GM18870 (cell line): ENCODE data around the gene SPOCD1.

Experiments used
- ATAC-seq: cut with Tn5 transposase; IDR thresholded peaks from one replicate; pipeline ENCODE4 v1.9.1; 2021; ENCODE audit warnings: moderate library complexity; ENCODE audit not compliant: unreplicated experiment

Gene SPOCD1

DNA sequence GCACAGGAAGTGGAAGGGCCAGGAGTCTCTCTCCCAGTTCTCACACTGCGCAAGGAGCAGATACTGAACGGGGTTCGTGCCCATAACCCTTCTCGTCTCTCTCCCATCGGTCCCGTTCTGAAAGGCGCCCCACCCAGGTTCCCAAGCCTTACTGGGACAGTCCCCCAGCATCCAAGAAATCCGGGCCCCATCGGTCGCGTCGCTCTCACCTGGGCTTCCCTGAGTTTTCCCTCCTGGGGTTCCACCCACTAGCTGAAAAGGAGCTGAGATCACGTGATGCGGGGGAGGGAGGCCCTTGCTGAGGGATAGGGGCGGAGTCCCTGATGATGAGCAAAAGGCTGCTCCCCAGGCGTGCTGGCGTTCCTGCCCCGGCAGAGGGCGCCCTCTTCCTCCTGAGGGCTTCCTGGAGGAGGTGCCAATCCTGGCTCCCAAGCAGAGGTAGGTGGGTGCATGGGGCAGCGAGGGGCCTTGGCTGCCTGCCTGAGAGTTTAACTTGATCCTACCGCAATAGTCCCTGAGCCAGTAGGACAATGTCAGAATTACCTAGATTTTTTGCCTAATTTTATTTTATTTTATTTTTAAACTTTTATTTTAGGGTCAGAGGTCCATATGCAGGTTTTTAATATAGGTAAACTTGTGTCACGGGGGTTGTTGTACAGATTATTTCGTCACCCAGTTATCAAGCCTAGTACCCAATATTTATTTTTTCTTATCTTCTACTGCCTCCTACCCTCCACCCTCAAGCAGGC is at the start of gene SPOCD1:
SPOCD1 (minus strand) TSS at position 271 of the 749 bp plus-strand sequence. CDS start 689 bp downstream, outside the sequence.
- no peak for ATAC-seq

DNA sequence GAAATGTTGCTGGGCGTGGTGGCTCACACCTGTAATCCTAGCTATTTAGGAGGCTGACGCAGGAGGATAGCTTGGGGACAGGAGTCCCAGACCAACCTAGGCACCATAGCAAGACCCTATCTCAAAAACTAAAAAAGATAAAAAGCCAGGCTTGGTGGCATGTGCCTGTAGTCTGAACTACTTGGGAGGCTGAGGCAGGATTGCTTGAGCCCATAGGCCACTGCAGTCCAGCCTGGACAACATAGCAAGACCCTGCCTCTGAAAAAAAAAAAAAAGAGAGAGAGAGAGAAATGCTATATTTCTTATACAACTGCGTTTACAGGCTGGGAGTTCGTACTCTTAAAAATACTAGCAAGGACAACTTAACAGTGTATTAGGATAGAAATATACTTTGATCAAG is 46.2 kb upstream of the SPOCD1 start:
- no peak for ATAC-seq

DNA sequence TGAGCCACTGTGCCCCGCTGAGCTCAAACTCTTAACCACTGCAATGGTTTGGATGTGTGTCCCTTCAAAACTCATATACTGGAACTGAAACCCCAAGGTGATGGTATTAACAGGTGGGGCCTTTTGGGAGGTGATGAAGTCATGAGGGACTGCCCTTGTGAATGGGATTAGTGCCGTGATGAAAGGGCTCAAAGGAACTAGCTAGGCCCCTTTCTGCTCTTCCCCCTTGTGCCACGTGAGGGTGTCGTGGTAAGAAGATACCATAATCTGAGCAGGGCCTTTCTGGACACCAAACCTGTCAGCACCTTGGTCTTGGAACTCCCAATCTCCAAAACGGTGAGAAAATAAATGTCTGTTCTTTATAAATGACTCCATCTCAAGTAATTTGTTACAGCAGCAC is 45.5 kb upstream of the SPOCD1 start:
- no peak for ATAC-seq

DNA sequence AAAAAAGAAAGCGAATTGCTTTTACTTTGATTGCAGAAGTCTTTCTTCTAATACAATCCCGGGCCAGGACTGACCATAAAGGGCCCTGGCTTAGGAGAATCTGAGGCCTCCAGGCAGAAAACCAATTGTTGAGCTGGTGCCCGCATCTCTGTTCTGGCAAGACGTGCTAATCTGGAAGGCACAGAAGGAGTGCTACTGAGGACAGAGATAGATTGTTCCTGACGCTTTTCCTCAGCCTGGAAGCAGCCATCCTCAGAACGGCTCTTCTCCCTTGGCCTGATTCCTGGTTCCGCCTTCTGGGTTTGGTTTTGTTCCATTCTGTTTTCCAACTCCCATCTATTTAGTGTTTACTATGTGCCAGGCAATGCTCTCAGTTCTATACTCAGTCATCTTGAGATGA is 44.8 kb upstream of the SPOCD1 start:
- no peak for ATAC-seq

DNA sequence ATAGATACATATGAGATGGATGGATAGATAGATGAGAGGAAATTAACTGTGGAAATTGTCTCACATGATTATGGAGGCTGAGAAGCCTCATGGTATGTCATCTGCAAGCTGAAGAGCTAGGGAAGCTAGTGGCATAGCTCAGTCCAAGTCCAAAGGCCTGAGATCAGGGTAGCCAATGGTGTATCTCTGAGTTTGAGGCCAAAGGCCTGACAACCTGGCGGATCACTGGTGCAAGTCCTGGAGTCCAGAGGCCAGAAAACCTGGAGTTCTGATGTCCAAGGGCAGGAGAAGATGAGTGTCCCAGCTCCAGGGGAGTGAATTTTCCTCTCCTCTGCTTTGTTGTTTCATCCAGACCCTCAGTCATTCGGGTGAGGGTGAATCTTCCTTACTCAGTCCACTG is 43.9 kb upstream of the SPOCD1 start:
- no peak for ATAC-seq

DNA sequence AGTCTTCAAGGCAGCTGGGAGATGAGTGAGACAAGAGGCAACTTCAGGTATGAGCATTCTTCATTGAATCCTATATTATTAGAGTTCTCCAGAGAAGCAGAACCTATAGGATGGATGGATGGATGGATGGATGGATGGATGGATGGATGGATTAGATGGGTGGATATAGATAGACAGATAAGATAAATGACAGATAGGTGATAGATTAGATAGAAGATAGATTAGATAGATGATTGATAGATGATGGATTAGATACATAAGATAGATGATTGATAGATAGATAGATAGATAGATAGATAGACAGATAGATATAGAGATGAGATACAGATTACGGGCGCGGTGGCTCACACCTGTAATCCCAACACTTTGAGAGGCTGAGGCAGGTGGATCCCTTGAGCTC is 43.2 kb upstream of the SPOCD1 start:
- ATAC-seq = no peak

DNA sequence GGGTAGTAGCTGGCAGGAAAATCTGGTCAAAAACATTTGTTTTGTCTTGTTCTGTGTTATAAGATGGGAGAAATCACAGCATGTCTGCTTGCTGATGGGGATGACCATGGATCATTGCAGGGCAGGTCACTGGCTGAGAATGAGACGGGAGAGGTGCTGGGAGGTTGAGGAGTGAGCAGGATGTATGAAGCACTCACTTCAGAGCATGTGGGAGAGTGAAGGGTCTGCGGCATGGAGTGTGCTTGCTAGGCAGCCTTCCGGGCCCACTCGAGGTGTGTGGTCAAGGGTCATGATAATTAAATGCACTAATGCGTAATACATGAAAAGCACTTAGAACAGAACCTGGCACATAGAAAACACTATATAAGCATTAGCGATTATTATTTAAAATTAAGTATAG is 42.0 kb upstream of the SPOCD1 start:
- no peak for ATAC-seq

DNA sequence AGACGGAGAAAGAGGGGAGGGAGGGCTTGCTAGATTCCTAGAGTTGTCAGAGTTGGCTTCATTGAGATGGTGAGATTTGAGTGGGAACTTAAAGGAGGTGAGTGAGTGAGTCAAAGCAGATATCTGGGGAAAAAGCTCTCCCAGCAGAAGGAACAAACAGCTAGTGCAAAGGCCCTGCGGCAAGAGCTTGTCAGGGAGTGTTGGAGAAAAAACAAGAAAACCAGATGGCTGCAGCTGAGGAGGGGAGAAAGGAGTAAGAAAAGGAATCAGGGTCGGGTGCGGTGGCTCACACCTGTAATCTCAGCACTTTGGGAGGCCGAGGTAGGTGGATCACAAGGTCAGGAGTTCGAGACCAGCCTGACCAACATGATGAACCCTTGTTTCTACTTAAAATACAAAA is 40.3 kb upstream of the SPOCD1 start:
- no peak for ATAC-seq

DNA sequence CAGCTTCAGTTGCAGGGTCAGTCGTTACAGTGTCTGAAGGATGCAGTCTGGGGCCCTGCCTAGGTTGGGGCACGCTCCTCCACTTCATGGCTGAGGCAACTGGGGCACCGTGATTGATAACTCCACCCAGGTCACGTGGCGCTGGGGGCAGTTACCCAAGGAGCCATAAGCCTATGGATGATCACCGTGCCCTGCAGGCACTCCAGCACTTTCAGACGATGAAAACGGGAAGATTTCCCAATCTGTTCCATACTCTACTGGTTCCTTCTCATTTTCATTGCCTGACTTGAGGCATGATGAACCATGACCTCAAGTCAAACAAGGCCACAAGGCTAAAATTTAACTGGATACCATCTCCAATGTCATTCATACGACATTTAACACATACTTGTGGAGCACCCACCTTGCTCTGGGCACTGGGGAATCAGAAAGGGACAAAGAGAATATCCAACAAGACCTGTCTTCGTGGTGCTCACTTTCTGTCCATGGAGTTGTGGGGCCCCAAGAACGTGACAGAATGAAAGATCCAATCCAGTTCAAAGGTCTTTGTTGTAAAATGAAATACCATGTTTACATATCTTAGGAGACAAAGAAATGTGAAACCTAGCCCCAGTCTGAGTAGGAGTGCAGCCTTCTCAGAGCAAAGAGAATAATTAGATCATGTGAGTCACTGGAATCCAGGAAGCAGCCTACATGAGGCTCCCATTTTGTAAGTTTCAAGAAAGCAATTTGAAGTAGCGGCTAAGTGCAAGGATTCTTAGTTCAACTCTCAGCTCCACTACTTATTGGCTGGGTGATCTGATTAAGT is 39.4 kb upstream of the SPOCD1 start:
- no peak for ATAC-seq

DNA sequence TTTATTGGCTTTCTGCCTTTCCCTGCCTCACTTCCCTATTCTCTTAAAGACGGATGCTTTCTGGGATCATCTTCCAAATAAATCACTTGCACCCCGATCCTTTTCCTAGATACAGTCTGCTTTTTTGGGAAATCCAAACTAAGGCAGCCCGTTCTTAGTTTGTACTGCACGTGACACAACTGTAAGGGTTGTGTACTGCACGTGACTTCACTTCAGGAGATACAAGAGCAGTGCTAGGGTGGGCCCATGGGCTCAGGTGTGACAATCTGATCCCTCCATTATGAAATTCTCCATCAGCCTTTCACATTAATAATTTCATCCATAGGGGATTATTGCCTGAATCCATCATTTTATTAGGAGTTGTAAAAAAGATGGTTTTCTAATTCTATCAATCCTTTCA is 33.8 kb upstream of the SPOCD1 start:
- no peak for ATAC-seq

DNA sequence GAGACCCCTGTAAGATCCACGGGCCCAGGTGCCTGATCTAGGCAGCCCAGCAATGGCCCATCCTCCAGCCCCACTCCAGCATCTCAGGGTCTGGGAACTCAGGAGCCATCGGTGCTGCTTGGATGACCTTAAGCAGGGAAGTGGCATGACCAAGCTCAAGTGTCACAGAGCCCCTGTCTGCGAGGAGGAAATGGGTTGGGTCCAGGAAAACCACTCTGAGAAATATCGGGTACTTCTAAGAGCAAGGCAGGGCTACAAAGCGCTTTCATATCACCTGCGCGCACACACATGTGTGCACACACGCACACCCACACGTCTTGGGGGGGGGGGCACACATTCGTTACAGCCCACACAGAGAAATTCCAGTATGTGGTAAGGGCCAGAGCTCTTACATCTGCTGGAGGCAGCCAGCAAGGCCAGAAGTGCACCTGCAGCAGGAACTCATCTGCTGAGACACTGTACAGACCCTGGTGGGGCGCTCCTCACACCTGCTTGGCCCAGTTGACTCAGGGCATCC is 32.6 kb upstream of the SPOCD1 start:
- ATAC-seq = no peak

DNA sequence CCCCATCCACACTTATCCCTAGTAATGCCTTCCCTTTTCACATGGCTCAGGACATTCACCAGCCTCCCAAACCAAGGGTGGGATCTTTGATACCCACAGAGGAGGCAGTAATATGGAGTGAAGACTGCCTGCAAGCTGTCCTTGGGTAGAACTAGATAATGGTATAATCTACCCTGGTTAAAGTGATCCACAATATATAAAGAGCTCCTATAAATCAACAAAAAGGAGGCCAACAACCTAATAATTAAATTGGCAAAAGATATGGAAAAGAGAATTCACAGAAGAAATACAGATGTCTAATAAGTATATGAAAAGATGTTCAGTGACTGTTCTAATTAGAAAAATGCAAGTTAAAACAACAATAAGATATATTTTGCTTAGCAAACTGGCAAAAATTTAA is 30.7 kb upstream of the SPOCD1 start:
- ATAC-seq = no peak

DNA sequence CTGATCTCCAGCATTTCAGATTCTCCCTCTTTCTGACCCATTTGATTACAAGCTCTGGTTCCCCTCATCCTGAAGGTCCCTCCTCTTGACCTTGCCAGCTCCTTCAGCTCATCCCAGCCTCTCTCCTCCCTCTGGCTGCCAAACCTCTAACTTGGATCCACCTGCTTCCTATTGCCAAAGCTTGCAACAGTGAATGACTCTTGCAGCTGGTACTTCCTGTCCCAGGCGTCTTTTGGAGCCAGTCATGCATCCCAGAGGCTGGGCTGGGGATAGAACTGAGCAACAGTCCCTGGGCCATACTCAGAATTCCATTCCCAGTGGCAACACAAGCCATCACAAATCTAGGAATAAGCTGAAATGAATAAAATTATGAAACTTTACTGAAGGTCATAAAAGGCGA is 27.7 kb upstream of the SPOCD1 start:
- no peak for ATAC-seq

DNA sequence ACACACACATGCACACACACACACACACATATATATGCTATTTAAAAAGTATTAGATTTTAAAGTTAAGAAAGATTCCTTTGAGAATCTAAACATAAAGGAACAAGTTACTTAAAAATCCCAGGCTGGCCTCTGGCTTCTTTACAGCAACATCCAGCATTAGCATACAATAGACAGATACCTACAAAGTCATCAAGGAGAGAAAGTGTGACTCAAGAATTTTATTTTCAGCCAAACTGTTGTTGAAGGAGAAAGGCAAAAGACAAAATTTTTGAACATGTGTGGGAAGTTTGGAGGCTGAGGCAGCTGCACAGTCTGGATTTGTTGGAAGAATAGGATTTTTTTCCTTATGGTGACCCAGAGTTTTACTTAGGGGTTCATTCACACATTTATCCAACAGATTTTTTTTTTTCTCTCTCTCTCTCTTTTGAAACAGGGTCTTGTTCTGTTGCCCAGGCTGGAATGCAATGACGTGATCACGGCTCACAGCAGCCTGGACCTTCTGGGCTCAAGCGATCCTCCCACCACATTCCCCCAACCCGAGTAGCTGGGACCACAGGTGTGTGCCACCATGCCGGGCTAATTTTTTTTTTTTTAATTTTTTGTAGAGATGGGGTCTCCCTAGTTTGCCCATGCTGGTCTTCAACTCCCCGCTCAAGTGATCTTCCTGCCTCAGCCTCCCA is 24.0 kb upstream of the SPOCD1 start:
- ATAC-seq = no peak

DNA sequence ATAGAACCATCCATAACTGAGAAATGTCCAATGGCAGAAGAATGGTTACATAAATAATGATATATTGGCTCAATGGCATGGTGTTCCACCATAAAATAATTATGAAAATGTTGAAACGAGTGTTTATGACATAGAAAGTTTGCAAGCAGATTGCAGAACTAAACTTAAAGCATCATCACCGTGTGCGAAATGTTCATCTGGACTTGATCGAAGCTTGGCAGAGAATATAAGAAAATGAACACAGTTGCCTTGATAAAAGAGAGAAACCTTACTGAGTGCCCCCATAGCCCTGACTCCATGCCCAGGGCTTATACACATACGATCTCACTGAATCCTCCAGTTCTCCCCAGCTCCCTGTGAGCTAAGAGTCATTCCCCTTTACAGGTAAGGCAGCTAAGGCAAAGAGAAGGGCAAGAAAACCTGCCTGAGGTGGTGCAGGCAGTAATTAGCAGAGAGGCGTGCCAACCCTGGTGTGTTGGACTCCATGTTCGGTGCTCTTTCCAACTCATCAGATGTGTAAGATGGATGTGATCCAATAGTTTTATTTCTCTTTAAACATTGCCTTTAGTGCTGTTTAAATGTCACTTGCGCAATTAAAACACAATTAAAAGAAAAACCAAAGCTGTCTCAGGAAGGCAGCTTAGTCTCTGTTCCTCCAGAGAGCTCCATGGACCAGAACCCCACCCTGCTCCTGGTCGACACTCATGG is 21.8 kb upstream of the SPOCD1 start:
- no peak for ATAC-seq

DNA sequence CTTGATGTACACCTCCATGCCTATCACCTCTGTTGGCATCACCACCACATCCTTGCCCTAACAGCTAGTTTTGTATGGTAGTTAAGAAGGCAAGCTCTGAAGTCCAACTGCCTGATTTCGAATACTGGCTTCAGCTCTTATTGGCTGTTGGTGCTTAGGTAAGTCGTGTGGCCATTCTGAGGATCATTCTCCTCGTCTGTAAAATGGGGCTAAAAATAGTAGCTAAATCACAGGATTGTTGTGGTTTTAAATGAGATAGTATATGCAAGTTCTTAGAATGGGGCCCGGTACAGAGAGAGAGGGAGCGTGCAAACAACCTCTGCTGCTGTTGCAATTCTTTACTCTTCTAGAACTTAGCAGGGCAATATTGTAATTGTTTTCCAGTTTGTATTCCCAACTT is 20.8 kb upstream of the SPOCD1 start:
- no peak for ATAC-seq

DNA sequence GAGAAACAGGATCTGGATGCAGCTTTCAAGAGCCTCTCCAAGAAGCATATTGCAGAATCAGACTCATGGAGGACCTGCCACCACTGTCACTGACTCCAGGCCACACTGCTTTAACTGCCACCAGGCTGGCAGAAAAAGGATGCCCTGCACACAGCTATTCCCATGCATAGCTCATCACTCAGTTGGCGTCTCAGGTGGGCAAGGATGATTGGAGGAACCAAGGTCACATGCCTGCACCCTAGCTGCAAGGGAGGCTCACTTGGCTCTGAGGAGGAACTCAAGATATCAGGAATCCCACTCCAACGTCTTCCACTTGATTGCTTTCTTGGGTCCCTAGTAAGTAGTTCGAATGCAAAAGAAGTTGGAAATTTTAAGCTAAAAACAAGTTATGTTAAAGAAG is 19.6 kb upstream of the SPOCD1 start:
- no peak for ATAC-seq

DNA sequence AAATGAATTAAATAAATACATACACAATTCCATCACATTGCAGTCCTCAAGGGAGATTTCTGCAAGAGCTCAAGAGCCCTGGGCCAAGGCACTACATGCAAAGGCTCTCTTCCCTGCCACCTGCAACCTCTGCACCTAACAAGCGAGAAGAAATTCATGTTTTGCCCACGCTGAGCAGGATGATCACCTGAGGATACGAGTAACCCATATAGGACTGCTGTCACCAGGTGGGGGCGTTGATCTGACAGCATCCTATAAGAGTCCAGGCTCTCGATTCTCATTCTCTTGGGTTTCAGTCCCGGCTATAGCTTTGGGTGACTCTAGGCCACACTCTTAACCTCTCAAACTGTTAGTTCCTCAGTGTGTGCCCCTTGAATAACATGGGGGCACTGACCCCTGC is 18.7 kb upstream of the SPOCD1 start:
- ATAC-seq = no peak

DNA sequence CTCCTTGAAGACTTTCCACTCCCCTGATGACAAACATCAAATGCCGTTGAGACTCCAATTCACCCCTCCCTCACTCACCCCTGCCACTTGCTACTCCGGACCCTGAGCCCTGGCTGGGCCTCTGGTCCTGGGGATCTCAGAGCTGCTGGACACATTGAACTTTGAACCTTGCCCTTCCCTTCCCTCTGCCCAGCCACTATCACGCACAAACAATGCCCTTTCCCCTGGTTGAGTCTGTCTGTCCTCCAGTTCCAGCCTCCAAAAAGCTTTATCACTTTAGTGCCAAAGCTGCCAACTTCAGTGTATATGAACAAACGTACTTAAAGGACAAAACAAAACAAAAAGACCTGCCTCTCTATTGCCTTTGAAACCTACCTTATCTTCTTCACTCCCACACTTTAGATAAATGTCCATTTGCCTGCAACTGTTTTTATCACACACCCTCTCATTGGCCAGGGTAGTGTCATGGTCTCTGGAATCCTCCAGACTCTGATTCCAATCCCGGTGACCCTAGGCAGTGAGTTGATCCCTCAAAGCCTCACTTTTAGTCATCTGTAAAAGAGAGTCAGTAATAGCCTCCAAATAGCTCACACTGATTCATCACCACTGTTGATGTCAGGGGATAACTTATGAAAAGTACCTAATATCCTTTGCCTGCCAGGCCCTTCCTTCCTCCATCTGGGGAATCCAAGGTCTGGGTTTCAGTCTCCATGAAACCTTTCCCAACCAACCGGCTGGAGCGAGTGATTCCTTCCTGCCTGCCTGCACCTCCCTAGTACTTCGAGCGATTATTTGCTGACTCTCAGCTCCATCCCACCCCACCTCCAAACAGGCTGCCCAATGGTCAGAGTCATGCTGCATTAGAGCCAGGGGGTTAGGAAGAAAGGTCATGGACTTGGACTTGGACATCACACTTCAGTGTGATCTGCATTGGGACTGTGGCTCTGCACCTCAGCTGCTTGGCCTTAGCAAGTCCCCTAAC is 15.9 kb upstream of the SPOCD1 start:
- no peak for ATAC-seq

DNA sequence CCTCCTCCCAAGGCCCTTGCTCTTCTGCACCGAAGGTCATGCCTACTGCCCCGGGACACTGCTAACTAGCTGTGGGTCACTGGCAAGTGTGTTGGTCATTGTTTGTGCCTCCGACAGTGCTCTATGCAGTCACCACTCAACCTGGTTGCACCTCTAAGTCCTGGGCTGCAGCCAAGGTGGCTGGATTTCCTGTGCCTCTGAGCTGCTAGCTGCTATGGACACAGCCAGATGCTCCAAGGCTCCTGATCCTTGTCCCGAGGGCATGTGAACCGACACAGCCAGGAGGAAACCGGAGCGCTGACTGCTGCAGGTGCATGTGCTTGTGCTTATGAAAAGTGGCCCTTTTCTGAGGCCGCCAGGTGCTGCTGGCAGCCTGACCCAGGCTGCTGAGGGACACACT is 14.7 kb upstream of the SPOCD1 start:
- no peak for ATAC-seq
